GM12873 (cell line): Measurements from ENCODE around the gene TIGD6.

ENCODE experiments used
- TF ChIP-seq, protein P1 (sequence below): IDR thresholded peaks from 2 replicates; pipeline ENCODE4 v1.5.1; 2012; ENCODE audit warnings: low read depth, mild to moderate bottlenecking, moderate library complexity, low read length, control low read depth; ENCODE audit not compliant: insufficient read depth; ENCODE audit errors: missing control alignments

Gene TIGD6

DNA sequence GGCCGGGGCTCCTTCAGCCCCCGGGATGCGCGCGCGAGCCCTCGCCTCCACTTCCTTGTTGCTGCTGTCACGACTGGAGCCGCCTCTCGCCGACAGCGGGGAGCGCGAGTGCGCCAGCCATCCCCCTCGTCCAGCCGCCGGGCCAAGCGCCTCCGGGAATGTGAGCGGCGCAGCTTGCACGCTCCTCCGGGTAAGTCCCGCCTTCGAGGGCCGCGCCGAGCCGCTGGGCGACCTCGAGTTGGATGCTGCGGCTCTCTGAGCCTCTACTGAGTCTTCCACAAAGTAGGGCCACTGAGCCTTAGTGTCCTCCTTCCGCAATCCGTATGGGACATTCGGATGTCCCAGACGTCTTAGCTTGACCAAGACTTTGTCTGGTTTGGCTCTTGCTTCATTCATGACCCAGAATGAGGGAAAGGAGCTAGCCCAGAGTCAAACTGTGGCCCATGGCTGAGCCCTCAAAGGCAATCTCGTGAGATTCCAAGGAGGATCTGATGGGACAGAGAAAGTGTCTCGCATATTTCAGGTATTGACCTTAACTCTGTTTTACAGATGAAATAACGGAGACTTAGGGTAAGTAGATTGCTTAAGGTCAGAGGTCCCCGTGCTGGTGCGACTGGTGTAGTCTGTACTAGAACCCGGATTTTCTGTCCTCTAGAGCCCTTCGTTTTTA lies 671 bp upstream of the TIGD6 start:
- TF ChIP-seq, protein P1, sequence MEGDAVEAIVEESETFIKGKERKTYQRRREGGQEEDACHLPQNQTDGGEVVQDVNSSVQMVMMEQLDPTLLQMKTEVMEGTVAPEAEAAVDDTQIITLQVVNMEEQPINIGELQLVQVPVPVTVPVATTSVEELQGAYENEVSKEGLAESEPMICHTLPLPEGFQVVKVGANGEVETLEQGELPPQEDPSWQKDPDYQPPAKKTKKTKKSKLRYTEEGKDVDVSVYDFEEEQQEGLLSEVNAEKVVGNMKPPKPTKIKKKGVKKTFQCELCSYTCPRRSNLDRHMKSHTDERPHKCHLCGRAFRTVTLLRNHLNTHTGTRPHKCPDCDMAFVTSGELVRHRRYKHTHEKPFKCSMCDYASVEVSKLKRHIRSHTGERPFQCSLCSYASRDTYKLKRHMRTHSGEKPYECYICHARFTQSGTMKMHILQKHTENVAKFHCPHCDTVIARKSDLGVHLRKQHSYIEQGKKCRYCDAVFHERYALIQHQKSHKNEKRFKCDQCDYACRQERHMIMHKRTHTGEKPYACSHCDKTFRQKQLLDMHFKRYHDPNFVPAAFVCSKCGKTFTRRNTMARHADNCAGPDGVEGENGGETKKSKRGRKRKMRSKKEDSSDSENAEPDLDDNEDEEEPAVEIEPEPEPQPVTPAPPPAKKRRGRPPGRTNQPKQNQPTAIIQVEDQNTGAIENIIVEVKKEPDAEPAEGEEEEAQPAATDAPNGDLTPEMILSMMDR, result no peak

DNA sequence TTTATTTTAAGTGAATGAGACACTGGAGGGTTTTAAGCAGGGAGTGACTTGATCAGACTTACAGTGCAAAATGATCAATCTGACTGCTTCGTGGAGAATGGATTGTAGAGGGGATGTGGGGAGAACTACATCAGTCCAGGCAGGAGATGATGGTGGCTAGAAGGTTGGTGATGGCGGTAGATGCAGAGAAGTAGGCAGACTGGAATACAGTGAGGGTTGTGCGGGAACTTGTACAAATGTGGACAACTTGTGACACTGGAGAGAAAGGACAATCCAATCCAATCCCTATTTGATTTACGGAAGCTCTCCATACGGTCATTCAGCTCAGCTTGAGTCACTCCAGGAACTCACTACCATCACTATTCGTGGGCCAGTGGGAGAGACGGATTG lies 593 bp downstream of the TIGD6 start:
- TF ChIP-seq, protein P1, result no peak

DNA sequence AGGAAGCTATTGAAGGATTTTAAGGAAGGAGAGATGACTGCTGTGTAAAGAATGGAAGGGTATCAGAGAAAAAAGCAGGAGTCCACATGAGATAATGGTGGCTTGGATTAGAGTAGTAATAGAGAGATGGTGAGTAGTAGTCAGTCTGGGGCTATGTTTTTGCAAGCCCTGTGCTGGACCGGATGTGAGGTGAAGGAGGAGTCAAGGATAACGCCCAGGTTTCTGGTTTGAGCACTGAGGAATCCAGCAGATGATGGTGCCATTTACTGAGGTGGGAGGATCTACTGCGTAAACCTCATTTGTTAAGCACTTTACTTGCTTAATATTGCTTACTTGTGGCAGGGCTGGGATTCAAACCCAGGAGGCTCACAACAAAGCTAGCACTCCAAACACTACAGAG lies 1.1 kb downstream of the TIGD6 start:
- TF ChIP-seq, protein P1, result no peak

DNA sequence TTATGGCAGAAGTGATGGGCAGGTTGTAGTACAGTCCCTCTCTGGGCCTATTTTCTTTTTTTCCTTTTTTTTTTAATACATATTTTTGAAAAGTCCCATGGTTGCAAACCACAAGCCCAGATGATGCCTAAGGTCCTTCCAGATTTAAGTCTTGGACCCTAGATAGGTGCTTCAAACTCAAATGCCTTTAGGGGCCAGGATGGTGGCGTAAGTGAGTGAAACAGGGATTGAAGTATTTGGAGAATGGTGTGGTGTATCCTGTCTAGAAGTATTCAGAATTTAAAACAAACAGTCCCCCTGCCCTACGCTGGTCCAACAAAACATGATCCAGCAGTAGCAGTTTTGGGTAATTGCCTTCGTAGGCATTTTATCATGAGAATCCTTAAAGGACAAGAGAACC lies 2.2 kb downstream of the TIGD6 start:
- TF ChIP-seq, protein P1, result no peak

DNA sequence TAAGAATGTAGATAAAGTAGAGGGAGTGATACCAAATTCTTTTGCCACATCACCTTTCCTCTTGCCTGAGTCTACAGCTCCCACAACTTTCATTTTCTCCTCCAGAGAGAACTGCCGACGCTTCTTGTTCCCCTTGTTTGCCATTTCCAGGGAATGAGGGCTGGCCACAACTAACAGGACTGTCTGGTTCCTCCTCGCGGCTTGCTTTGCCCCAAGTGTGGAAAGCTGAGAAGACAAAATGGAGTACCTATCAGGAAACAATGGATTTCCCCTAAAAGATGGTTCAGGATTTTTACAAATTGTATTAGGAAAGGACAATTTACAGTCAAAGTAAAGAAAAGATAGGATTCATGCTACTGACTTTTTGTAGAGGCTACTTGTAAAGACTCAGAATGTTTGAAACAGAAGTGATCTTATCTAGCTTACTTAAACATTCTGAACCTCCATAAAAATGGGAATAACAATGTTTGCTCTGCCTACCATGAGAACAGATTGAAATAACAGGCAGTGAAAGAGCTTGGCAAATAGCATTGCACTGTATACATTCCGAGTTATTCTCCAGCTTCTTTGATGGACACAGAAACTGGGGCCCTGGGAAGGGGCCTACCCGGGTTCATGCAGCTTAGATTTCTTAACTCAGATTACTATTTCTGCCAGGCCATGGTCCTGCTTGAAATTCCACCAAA lies 4.1 kb downstream of the TIGD6 start:
- TF ChIP-seq, protein P1, result no peak

DNA sequence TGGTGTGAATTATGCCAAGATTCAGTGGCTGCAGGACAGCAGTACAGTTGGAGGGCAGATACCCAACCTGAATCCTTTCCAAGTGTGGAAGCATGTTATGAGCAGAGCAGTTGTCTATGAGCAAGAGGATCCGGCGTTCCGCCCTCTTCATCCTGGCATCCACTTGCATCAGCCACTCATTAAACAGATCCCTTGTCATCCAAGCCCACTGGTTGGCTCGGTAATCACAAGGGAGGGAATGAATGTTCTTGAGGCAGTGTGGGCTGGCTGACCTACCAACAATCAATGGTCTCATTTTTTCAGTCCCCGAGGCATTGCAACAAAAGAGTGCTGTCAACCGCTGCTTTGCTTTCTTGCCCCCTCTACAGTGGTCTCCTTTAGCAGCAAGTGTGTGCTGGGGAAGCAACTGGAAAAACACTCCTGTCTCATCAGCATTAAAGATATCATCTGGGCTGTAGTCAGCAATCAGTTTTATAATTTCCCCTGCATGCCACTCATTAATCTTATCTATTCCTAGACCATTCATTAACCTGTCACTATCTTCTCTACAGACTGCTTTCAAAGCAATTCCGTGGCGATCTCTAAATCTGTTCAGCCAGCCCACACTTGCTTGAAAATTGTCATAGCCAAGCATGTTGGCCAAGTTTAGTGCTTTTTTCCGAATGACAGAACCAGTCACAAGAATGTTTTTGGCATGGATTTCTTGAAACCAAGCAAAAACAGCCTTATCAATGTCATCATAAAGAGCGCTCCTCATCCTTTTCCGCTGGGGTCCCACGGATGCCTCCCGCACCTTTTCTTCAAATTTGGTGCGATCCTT lies 4.9 kb downstream of the TIGD6 start:
- TF ChIP-seq, protein P1, result no peak

DNA sequence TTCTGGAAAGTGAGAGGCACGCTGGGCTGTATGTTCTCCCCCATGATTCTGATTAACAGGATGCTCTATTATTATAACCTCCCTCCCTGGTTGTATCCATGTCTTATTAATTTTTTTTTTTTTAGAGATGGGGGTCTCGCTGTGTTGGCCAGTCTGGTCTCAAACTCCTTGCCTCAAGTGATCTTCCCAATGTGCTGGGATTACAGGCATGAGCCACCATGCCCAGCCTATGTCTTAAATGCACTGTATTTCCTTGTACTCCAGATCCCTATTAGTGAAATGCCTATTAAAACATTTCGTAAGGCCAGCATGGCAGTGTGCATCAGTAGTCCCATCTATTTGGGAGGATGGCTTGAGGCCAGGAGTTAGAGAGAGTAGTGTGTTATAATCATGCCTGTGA lies 7.0 kb downstream of the TIGD6 start:
- TF ChIP-seq, protein P1, result no peak
